ENCODE measurements around the gene PFAS. TPM values are rescaled to one million over a fixed set of nuclear protein-coding genes. Genes with fewer than 3 reads are reported as not detected.

Gene PFAS
- total RNA-seq, 1 donor from 2014 or later: 111 TPM

Other genes starting within 250 kb of the PFAS start
- gene GUCY2D, start 246.7 kb upstream of the PFAS start, total RNA-seq: 0.34 to 0.75 TPM (median 0.69 TPM) in 3 replicates
- gene ALOX15B, start 210.2 kb upstream of the PFAS start, total RNA-seq: 0.09 TPM in 1 of 3 replicates, not detected in the others
- gene ALOX12B, start 161.6 kb upstream of the PFAS start, total RNA-seq: 0.70 TPM in 1 of 3 replicates, not detected in the others
- gene ALOXE3, start 130.8 kb upstream of the PFAS start, total RNA-seq: 0.09 to 0.13 TPM in 2 of 3 replicates, not detected in the other
- 0.45 to 0.75 TPM (median 0.66 TPM) in 3 replicates for gene HES7, start 125.2 kb upstream of the PFAS start, total RNA-seq
- 55.2 to 70.2 TPM (median 58.0 TPM) in 3 replicates for gene PER1, start 96.9 kb upstream of the PFAS start, total RNA-seq
- gene VAMP2, start 86.3 kb upstream of the PFAS start, total RNA-seq: 51.3 to 55.3 TPM (median 54.8 TPM) in 3 replicates
- 22.0 to 23.2 TPM (median 22.6 TPM) in 3 replicates for gene TMEM107, start 72.9 kb upstream of the PFAS start, total RNA-seq
- 2.7 to 3.1 TPM (median 3.0 TPM) in 3 replicates for gene BORCS6, start 59.1 kb upstream of the PFAS start, total RNA-seq
- gene AURKB, start 38.7 kb upstream of the PFAS start, total RNA-seq: 33.1 to 37.4 TPM (median 37.3 TPM) in 3 replicates
- gene CTC1, start 1.2 kb upstream of the PFAS start, total RNA-seq: 45.1 to 52.9 TPM (median 50.6 TPM) in 3 replicates
- 25.1 to 26.4 TPM (median 25.7 TPM) in 3 replicates for gene RANGRF, start 39.4 kb downstream of the PFAS start, total RNA-seq
- 8.8 to 9.2 TPM (median 9.1 TPM) in 3 replicates for gene SLC25A35, start 46.1 kb downstream of the PFAS start, total RNA-seq
- 0.20 TPM in 1 of 3 replicates, not detected in the others for gene ARHGEF15, start 61.0 kb downstream of the PFAS start, total RNA-seq
- gene ODF4, start 90.6 kb downstream of the PFAS start, total RNA-seq: not detected in 3 replicates
- gene RPL26, start 133.9 kb downstream of the PFAS start, total RNA-seq: 1,879 to 1,981 TPM (median 1,947 TPM) in 3 replicates
- gene RNF222, start 148.5 kb downstream of the PFAS start, total RNA-seq: not detected in 3 replicates
- gene NDEL1, start 186.6 kb downstream of the PFAS start, total RNA-seq: 60.2 to 63.3 TPM (median 61.2 TPM) in 3 replicates

All from mesothelial cell of epicardium (in vitro differentiated cells).